ENCODE data around the gene RFX4.

The RFX4 gene

GRCh38 chr12:106774005-106774807 lies 191.4 kb downstream of the RFX4 start, which contains the start of gene RIC8B:
TSS of gene RIC8B (plus strand) at chr12:106774682. CDS start at chr12:106774746, 64 bp downstream.
- TF ChIP-seq CTCF (IDR thresholded peaks at IDR 0.05; ENCODE audit: low read depth, low read length), result no peak
- peak; percentile 95 for DNase-seq (ENCODE audit: extremely low read depth, low read depth)

- no peak for DNase-seq (ENCODE audit: extremely low read depth, low read depth)
- TF ChIP-seq CTCF (IDR thresholded peaks at IDR 0.05; ENCODE audit: low read depth, low read length), result no peak
Measured at GRCh38 chr12:106774808-106775524, 192.2 kb downstream of the RFX4 start.

- TF ChIP-seq CTCF (IDR thresholded peaks at IDR 0.05; ENCODE audit: low read depth, low read length), result no peak
- DNase-seq (ENCODE audit: extremely low read depth, low read depth), result no peak
Measured at GRCh38 chr12:106776897-106777296, 194.1 kb downstream of the RFX4 start.

- TF ChIP-seq CTCF (IDR thresholded peaks at IDR 0.05; ENCODE audit: low read depth, low read length), result no peak
- no peak for DNase-seq (ENCODE audit: extremely low read depth, low read depth)
Measured at GRCh38 chr12:106780010-106780631, 197.3 kb downstream of the RFX4 start.

GRCh38 chr12:106782619-106783018 lies 199.8 kb downstream of the RFX4 start:
- no peak for DNase-seq (ENCODE audit: extremely low read depth, low read depth)
- no peak for TF ChIP-seq CTCF (IDR thresholded peaks at IDR 0.05; ENCODE audit: low read depth, low read length)

GRCh38 chr12:106783515-106783914 lies 200.7 kb downstream of the RFX4 start:
- no peak for TF ChIP-seq CTCF (IDR thresholded peaks at IDR 0.05; ENCODE audit: low read depth, low read length)

DNA sequence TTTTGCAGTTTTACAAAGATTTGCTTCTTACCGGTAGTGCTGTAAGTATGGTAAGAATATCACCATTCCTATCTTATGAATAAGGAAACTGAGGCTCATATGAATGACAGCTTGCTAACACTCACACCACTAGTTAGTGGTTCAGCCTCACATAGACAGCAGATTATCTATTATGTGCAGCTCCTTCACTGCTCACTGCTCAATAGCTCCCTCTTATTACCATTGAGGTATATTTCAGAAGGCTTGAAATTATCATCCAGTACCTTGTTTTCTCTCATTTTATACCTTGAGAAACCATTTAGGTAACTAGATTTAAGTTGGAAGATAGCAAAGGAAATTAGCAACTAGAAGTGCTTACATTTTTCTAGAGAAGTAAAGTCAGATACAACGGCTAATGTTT lies 207.2 kb downstream of the RFX4 start:
- DNase-seq (ENCODE audit: extremely low read depth, low read depth), result no peak
- TF ChIP-seq CTCF (IDR thresholded peaks at IDR 0.05; ENCODE audit: low read depth, low read length), result no peak

More at GRCh38 chr12:106783515-106783914, 200.7 kb downstream of the RFX4 start:
- no peak for DNase-seq (ENCODE audit: extremely low read depth, low read depth)
